ENCODE data around the gene R3HDML.
"Not testable (repeated sequence)": the region's sequence is repeated elsewhere in the genome, so short reads cannot be mapped to it uniquely, and the experiment has no call there.

Gene R3HDML

DNA sequence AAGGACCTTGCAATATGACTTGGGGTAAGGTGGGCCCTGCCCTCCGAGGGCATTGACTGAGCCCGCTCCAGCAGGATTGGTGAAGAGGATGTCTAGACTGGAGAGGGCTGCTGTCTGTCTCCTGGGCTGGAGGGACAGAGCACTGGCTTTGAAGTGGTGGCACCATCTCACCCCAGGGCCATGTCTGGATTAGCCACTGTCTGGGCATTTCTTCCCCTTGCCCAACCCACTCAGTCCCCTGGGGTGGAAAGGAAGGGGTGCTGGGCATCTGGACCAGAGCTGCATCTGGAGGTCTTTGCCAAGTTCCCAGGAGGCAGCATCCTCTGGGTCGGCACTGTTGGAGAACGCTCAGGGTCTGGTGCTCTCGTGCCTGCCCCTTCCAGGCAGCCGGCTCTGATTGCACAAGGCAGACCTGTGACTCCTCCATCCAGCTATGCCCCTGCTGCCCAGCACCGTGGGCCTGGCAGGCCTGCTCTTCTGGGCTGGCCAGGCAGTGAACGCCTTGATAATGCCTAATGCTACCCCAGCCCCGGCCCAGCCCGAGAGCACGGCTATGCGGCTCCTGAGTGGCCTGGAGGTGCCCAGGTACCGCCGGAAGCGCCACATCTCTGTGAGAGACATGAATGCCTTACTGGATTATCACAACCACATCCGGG, at the start of gene R3HDML:
TSS of gene R3HDML (plus strand) at position 319 of the 656 bp plus-strand sequence. CDS start at position 434, 115 bp downstream.
- DNase-seq (ENCODE audit: low read depth), result no peak

DNA sequence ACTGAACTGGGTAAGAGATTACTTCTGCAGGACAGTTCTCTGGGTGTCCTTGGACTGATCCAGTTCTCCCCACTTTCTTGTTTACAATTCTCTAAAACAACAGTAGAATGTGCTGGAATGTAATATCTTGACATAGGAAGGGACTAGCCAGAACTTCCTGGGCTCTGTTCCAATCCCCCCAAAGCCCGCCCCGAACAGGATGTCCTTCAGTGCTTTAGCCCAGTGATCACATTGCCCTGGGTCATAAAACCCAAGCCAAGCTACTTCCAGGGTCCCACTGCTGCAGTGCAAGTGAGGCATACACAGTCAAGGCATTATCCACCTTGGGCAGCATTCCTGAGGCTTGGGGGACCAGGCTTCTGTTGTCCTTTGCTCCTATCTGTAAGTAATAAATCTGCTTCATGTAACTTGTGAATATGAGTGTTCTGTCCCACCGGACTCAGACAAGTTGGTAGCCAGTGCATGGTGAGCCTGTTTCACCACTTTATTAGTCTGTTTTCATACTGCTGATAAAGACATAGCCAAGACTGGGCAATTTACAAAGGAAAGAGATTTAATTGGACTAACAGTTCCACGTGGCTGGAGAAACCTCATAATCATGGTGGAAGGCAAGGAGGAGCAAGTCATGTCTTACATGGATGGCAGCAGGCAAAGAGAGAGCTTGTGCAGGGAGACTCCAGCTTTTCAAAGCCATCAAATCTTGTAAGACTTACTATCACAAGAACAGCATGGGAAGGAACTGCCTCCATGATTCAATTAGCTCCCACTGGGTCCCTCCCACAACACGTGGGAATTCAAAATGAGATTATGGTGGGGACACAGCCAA, 49.4 kb upstream of the R3HDML start:
- no peak for DNase-seq (ENCODE audit: low read depth)

- DNase-seq (ENCODE audit: low read depth), result no peak
Measured at GRCh38 chr20:44288252-44288651, 48.6 kb upstream of the R3HDML start.

- DNase-seq (ENCODE audit: low read depth), result no peak
Measured at GRCh38 chr20:44291754-44292153, 45.1 kb upstream of the R3HDML start.

GRCh38 chr20:44296011-44296410, 40.8 kb upstream of the R3HDML start:
- DNase-seq (ENCODE audit: low read depth), result no peak

DNA sequence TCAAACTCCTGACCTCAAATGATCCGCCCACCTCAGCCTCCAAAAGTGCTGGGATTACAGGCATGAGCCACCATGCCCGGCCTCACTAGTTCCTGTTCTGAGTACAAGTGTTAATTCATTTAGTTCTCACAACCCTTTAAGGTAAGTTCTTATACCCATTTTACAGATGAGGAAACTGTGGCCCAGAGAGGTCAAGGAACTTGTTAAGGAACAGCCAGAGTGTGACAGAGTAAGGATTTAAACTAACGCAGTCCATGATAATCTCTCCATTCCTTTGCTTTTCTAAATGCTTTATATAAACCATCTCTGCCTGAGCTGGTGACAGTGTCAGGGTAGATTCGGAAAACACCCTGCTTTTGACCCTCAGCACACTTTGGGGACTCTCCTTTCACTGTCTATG, 39.1 kb upstream of the R3HDML start:
- no peak for DNase-seq (ENCODE audit: low read depth)

DNA sequence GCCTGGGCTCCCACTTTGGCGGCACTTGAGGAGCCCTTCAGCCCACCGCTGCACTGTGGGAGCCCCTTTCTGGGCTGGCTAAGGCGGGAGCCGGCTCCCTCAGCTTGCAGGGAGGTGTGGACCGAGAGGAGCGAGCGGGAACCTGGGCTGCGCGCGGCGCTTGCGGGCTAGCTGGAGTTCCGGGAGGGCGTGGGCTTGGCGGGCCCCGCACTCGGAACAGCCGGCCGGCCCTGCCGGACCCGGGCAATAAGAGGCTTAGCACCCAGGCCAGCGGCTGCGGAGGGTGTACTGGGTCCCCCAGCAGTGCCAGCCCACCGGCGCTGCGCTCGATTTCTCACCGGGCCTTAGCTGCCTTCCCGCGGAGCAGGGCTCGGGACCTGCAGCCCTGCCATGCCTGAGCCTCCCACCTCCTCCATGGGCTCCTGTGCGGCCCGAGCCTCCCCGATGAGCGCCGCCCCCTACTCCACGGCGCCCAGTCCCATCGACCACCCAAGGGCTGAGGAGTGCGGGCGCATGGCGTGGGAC, 37.8 kb upstream of the R3HDML start:
- DNase-seq (ENCODE audit: low read depth), result not testable (repeated sequence)

DNA sequence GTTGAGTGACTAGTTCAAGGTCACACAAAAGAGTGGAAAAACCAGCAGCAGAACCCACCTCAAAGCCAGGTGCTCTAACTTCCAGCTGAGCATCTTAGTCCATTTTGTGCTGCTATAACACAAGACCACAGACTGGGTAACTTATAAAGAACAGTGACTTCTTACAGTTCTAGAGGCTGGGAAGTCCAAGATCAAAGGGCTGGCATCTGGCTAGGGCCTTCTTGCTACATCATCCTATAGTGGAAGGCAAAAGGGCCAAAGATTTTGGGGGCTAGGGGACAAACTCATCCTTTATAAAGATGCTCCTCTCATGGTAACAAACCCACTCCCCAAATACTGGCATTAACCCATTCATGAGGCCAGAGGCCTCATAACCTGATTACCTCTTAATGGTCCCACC, 35.6 kb upstream of the R3HDML start:
- no peak for DNase-seq (ENCODE audit: low read depth)

GRCh38 chr20:44302026-44302669, 34.7 kb upstream of the R3HDML start:
- no peak for DNase-seq (ENCODE audit: low read depth)

GRCh38 chr20:44302736-44303135, 34.1 kb upstream of the R3HDML start:
- DNase-seq (ENCODE audit: low read depth), result no peak

GRCh38 chr20:44304383-44304782, 32.5 kb upstream of the R3HDML start:
- no peak for DNase-seq (ENCODE audit: low read depth)

DNA sequence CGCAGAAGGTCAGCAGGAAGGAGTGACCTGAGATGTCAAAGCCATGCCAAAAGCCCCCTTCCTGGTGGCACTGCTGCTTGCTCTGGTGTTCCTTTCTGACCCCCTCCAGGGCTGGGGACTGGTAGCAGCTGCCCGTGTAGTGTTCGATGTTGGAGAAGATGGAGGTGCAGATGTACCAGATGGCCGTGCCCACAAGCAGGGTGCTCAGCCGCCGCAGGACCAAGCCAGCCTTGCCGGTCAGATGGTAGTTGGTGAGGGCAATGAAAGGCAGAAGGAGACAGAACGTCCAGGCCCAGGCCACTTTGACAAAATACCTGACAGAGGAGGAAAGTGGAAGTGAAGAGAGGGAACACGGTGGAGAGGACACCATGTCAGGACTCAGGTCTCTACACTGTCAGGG, 29.9 kb upstream of the R3HDML start:
- DNase-seq (ENCODE audit: low read depth), result no peak

- DNase-seq (ENCODE audit: low read depth), result no peak
Measured at GRCh38 chr20:44309763-44310663, 26.8 kb upstream of the R3HDML start.

DNA sequence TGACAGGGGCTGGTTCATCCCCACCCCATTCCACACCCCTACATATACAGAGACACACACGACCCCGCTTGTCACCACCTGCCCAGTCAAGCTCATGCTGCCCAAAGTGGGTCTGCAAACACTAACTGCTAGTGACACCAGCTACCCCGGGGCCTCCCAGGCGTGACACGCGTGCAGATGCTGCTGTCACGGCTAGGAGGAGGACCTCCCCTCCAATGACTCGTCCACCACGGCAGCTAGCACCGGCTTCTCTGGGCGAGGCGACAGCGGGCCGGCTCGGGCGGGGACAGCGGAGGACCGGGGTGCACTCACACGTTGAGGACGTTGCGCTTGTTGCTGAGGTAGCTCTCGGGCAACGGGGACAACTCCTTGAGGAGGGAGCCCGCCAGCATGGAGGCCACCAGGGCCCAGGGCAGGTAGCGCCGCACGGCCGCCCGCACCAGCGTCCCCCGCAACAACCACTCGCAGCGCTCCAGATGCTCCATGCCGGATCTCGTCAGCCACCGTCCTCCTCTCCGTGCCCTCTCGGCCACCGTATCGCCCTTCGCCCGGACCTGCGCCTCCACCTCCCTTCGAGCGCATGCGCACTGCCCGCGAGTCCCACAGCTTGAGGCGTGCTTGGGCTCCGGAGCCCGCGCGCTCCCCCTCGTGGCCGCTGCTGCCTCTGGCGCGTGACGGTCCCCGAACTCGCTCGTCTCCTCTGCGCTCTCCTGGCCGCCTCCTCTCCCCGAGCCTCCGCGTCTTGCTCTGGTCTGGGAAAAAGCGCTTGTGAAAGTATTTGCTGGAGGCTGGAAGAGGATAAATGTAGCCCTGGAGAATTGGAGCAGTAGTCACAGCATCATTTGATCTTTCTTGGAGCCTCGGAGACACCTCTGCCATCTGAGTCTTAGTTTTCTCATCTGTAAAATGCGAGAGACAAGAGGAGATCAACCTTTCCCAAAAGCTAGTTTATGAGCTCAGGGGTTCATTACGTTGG, 25.9 kb upstream of the R3HDML start, which contains the start of gene FITM2:
TSS of gene FITM2 (minus strand) at position 539 of the 976 bp plus-strand sequence. CDS start at position 485, 54 bp downstream.
- DNase-seq (ENCODE audit: low read depth), result peak; percentile 99

DNA sequence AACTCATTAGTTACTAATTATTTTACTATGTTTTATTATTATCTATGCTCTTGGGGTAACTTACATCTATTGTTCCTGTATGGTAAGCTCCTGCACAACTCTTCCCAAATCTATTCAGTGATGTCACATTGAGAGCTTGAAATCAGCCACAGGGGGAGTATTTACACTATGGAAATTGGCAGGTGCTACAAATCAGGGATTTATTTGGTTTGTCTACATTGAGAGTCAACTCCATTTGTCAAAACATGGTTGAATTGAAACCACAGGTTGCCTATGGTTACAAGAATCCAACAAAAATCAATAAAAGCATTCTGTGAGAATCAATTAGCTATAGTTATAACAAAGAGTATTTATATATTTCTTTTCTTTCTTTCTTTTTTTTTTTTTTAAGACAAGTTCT, 22.0 kb upstream of the R3HDML start:
- DNase-seq (ENCODE audit: low read depth), result no peak

- DNase-seq (ENCODE audit: low read depth), result no peak
Measured at GRCh38 chr20:44319839-44320422, 16.9 kb upstream of the R3HDML start.

DNA sequence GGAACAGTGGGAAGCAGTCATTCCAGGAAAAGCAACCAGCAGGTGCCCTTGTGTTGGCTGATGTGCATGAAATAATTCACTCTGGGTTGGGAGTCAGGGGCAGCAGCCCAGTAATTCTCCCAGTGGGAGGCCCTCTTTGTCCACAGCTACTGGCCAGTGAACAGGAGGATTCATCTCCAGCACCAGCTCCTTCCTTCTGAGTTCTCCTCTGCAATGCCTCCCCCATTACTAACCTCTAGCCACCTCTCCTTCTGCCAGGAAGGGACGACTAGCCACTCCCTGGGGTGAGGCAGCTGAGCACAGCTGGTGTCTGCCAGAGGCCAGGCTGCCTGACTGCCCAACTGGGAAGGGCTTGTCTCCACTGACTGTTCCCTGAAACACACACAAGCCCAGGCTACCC, 12.5 kb upstream of the R3HDML start:
- DNase-seq (ENCODE audit: low read depth), result no peak

DNA sequence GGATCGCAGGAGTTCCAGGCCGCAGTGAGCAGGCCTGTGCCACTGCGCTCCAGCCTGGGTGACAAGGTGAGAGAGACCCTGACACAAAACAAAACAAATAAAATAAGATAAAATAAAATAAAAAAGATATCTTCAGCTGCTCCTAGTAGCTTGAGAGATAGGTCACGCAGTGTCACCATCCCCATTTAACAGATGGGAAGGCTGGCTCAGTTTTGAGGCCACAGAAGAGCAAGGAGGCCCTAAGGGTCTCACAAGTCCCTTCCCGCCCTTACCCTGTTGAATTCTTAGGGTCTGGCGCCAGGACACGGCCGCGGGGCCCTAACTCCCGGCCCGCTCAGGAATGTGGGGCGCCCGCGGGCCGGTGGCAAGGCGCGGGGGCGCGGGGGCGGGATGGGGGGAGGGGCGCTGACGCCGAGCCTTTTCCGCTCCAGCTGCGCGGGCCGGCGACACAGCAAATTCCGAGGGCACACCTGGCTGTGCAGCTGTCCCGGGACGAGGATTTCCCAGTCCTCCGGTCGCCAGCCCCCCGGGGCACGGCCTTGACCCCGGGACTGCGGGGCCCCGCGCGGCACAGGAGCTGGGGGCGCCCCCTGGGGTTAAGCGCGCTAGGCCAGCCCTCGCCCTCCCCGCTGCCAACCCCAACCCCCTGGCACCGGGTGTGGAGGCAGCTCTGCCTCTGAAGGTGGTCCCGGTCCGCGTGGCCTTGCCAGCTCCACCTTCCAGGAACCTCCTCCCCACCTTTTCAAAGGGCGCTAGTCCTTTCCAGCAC, 10.3 kb upstream of the R3HDML start:
- no peak for DNase-seq (ENCODE audit: low read depth)

DNA sequence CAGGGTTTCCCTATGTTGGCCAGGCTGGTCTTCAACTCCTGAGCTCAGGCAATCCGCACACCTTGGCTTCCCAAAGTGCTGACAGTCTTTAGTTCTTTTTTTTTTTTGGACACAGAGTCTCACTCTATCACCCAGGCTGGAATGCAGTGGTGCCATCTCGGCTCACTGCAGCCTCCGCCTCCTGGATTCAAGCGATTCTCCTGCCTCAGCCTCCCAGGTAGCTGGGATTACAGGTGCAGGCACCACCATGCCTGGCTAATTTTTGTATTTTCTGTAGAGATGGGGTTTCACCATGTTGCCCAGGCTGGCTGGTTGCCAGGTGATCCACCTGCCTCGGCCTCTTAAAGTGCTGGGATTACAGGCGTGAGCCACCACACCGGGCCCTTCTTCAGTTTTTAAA, 9.1 kb upstream of the R3HDML start:
- not testable (repeated sequence) for DNase-seq (ENCODE audit: low read depth)
